ENCODE data around the gene SMIM11.
A peak's percentile ranks its signal among the peaks of the same experiment; 100 is the strongest.
"Not testable (repeated sequence)": the region's sequence is repeated elsewhere in the genome, so short reads cannot be mapped to it uniquely, and the experiment has no call there.

SMIM11 gene

DNA sequence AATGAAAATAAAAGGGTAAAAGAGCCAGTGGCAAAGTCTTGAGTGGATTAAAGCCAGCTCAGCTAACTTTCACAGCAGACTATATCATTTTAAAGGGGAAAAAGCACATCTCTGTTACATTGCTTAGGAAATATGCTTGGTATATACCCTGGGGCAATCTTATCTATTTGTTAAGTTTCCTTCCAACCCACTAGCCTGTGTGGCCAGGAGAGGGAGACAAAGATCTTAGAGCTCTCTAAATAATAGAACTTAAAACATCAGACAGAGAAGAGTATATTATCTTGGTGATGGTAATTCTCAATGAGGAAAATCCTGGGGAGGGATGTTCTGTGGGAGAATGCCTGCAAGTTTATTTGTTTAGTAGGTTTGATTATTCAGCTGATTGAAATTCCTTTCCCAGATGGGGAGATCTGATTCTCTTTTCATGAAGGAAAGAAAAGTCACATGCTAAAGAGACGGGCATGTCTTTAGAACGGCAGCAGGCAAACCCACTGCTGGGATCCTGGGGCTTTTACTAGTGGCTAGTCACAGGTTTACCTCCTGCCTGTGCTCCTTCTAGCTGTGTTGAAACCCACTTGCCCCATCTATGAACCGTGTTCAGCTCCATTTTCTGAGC, 7.9 kb upstream of the SMIM11 start:
- TF ChIP-seq, protein P1, sequence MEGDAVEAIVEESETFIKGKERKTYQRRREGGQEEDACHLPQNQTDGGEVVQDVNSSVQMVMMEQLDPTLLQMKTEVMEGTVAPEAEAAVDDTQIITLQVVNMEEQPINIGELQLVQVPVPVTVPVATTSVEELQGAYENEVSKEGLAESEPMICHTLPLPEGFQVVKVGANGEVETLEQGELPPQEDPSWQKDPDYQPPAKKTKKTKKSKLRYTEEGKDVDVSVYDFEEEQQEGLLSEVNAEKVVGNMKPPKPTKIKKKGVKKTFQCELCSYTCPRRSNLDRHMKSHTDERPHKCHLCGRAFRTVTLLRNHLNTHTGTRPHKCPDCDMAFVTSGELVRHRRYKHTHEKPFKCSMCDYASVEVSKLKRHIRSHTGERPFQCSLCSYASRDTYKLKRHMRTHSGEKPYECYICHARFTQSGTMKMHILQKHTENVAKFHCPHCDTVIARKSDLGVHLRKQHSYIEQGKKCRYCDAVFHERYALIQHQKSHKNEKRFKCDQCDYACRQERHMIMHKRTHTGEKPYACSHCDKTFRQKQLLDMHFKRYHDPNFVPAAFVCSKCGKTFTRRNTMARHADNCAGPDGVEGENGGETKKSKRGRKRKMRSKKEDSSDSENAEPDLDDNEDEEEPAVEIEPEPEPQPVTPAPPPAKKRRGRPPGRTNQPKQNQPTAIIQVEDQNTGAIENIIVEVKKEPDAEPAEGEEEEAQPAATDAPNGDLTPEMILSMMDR (IDR thresholded peaks at IDR 0.05; ENCODE audit: low read depth, low read length, missing control alignments), result peak; percentile 86
- H3K4me3 ChIP-seq (ENCODE audit: low read depth, low read length), result no peak overlapping the region
- in situ Hi-C loops (cut with HindIII; ENCODE audit: low sequenced_read_pairs), result no loop called here
- DNase-seq (ENCODE audit: low read depth), result peak; percentile 79

DNA sequence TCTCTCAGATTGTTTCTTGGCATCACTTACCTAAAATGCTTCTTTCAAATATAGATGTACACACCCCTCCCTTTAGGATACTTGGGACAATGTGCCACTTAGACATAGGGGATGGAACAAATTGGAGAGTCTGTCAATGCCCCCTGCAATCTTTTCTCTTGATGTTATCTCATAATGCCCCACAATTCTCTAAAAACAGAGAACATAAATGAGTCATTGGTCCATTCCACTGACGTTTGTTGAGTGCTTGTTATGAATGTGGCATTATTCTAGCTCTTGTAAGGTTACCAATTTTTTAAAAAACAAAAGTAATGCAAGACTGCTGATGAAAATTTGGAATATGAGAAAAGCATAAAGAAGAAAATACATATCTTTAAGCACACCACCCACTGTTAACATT, 5.6 kb upstream of the SMIM11 start:
- H3K4me3 ChIP-seq (ENCODE audit: low read depth, low read length), result no peak overlapping the region
- TF ChIP-seq, protein P1 (IDR thresholded peaks at IDR 0.05; ENCODE audit: low read depth, low read length, missing control alignments), result no peak
- in situ Hi-C loops (cut with HindIII; ENCODE audit: low sequenced_read_pairs), result no loop called here
- DNase-seq (ENCODE audit: low read depth), result no peak

DNA sequence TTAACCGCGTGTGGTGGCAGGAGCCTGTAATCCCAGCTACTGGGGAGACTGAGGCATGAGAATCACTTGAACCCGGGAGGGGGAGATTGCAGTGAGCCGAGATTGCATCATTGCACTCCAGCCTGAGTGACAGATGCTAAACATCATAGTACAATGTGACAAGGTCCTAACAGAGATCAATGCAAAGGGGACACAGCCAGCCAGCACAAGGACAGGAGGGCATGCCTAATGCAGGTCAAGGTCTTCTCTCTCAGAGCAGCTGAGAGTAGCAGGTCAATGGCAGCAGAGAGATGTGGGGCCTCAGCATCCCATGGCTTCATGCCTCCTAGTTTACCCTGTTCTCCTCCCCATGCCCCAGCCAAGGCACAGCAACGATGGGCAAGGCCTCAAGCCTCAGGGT, 3.0 kb upstream of the SMIM11 start:
- in situ Hi-C loops (cut with HindIII; ENCODE audit: low sequenced_read_pairs), result no loop called here
- TF ChIP-seq, protein P1 (IDR thresholded peaks at IDR 0.05; ENCODE audit: low read depth, low read length, missing control alignments), result no peak
- H3K4me3 ChIP-seq (ENCODE audit: low read depth, low read length), result no peak overlapping the region
- no peak for DNase-seq (ENCODE audit: low read depth)

DNA sequence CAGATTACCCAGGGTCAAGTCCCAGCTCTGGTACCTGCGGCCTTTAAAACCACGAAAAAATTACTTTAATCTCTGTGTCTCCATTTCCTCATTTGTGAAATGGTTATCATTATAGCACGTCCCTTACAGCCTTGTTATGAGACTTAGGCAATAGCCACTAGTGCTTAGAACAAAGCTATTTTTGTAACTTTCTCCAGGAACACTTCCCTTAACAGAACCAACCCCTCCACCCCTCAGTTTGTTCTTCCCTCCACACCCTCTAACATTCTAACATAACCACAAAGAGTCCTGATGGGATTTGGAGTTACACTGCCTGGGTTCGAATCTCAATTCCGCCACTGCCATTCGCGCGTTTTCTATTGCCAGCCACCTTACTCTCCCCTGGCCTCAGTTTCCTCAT, 845 bp upstream of the SMIM11 start:
- H3K4me3 ChIP-seq (ENCODE audit: low read depth, low read length); DNase-seq (ENCODE audit: low read depth); in situ Hi-C loops (cut with HindIII; ENCODE audit: low sequenced_read_pairs): not testable (repeated sequence)

DNA sequence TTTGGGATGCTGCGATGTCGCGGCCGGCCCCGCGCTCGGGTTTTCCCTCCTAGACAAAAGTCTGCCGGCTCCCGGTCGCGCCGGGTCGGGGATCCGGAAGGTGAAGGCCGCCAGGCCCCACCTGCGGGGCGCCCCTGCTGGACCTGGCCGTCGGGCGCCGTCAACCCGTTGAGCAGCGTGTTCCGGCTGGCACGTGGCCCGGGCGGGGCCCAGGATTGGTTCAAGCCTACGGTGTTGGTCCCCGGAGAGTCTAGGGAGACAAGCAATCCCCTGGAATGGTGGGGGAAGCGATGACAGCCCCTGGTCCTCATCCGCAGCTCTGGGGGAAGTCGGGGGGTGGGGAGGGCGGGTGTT, 289 bp downstream of the SMIM11 start:
- H3K4me3 ChIP-seq (ENCODE audit: low read depth, low read length); in situ Hi-C loops (cut with HindIII; ENCODE audit: low sequenced_read_pairs); DNase-seq (ENCODE audit: low read depth): not testable (repeated sequence)

DNA sequence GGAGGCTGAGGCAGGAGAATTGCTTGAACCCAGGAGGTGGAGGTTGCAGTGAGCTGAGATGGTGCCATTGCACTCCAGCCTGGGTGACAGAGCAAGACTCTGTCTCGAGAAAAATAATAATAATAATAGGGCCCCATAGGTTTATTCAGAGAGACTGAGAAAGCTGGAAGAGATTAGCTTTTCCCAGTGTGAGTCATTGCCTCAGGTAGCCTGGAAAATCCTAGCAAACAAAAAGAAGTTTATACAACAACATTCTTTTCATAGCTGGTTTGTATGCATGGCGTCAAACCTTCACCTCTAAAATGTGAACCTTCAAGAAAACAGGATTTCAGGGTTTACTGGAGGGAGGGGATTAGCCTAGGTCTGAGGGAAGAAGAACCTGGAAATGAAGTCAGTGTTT, 7.8 kb downstream of the SMIM11 start:
- H3K4me3 ChIP-seq (ENCODE audit: low read depth, low read length); in situ Hi-C loops (cut with HindIII; ENCODE audit: low sequenced_read_pairs); DNase-seq (ENCODE audit: low read depth): not testable (repeated sequence)

DNA sequence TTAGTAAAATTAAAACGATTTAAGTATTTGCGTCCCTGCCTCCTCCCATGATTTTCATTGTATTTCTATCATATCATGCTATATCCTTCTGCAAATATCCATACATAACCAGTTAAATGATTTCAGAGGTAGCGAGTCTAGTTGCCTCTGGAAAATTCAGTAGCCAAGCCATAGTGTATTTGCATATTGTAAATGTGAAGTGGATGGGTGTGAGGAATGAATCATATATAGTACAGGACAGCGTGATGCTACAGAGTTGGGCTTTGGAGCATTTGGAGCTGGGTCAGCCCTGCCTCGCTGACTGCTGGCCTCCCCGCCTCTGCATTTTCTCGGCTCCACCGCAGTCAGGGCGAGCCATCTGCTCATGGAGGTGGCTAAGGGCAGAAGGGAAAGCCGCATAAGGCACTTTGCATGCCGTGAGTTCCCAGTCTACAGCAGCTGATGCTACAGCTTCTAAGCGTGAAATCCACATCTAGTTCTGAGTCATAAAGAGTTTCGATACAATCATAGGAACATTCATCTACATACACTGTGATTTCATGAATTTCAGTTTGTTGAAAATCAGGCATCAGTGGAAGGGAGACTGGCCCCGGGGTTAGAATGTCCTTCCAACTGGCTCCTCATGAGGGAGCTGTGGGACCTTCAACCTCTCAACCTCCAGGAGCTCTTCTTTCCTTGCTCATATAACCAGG, 8.6 kb downstream of the SMIM11 start:
- in situ Hi-C loops (cut with HindIII; ENCODE audit: low sequenced_read_pairs); DNase-seq (ENCODE audit: low read depth); H3K4me3 ChIP-seq (ENCODE audit: low read depth, low read length): not testable (repeated sequence)

DNA sequence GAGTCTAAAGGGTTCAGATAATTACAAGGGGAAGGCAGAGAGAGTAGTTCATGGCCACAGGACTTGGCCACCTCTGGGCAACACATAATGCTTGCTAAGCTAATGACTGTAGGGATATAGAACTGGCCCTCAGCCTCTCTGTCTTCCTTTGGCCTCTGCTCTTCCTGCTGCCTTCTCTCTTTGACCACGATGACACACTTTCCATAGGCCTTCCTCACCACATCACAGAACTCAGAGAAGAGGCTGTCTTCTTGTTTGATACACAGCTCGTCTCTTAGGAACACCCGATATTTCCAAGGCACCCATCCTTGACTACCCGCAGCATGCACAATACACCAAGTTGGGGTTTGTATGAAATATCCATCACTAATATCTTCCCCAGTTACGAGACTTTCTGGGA, 25.2 kb downstream of the SMIM11 start:
- H3K4me3 ChIP-seq (ENCODE audit: low read depth, low read length); DNase-seq (ENCODE audit: low read depth); in situ Hi-C loops (cut with HindIII; ENCODE audit: low sequenced_read_pairs): not testable (repeated sequence)

DNA sequence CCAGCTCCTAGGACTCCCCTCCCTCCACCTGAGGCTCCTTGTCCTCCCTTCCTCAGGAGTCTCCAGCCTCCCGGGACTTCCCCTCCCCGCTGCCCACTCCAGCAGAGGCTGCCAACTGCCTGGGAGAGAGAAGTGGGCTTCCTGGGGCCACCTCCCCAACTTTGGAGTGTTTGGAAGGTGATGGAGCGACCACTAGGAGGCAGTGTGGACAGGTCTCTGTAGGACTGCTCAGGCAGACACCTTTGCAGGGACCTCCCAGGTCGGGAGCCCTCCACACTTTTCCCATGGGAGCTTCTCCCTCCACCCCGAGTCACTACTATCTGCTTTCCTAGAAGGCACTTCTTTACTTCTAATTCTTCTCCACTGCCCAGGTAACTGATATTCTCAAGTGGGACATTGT, 29.4 kb downstream of the SMIM11 start:
- in situ Hi-C loops (cut with HindIII; ENCODE audit: low sequenced_read_pairs); DNase-seq (ENCODE audit: low read depth); H3K4me3 ChIP-seq (ENCODE audit: low read depth, low read length): not testable (repeated sequence)

DNA sequence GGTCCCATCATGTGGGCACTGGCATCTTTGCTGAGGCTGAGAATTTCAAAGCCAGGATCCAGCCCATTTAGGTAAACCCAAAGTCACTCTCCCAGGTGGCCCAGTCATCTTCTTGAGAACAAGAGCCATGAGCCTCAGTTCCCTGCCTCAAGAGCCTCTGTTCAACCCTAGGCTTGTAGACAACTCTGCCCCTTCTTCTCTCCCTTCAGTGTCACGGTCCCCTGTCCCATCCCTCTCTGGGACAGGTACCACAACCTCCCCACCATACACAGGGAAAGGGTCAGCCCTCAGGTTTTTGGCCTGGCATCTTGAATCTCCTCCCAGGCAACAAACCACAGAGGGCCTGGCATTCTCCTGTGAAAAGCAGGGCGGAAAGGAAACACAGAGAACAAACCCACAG, 30.4 kb downstream of the SMIM11 start:
- H3K4me3 ChIP-seq (ENCODE audit: low read depth, low read length); in situ Hi-C loops (cut with HindIII; ENCODE audit: low sequenced_read_pairs); DNase-seq (ENCODE audit: low read depth): not testable (repeated sequence)

DNA sequence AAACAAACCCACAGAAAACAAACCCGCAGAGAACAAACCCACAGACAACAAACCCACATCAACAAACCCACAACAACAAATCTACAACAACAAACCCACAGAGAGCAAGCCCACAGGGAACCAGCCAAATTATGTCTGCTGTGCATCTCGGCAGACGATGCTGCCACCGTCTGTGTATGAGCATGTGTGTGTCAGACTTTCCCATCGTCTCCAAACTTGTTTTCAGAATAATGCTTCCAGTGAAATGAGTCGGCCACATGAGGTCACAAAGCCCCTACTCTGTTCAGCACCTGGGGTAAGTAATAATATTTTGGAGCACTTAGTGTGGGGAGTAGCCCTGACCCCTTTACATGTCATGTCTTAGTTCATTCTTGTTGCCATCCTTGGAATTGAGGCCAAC, 30.8 kb downstream of the SMIM11 start:
- DNase-seq (ENCODE audit: low read depth); in situ Hi-C loops (cut with HindIII; ENCODE audit: low sequenced_read_pairs); H3K4me3 ChIP-seq (ENCODE audit: low read depth, low read length): not testable (repeated sequence)

DNA sequence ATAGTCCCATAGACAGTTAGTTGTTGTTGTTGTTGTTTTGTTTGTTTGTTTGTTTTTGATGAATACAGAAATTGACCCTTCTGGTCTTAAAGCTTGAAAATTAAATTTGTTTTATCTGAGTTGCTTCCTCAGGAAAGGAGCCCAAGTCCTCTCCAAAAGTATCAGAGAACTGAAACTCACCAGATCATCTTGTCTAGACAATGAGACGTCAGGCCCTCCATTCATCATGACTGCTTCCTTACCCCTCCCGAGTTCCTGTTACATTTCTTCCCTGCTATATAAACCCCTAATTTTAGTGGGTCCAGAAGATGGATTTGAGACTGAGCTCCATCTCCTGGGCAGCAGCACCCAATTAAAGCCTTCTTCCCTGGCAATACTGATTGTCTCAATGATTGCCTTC, 31.4 kb downstream of the SMIM11 start:
- H3K4me3 ChIP-seq (ENCODE audit: low read depth, low read length); DNase-seq (ENCODE audit: low read depth); in situ Hi-C loops (cut with HindIII; ENCODE audit: low sequenced_read_pairs): not testable (repeated sequence)

DNA sequence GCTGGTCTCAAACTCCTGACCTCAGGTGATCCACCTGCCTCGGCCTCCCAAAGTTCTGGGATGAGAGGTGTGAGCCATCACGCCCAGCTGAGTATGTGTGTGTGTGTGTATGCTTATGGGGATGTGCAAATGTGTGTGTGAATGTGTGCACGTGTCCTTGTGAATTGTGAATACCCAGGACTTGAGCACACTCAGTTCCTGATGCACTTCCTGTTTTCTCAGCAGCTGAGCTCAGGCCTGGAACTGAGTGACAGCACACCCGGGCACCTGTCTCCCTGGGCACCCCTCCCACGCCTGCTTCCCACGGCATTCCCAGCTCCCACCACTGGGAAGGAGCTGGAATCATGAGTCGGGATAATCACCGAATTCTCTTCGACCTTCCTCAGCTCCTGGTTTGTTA, 32.0 kb downstream of the SMIM11 start:
- in situ Hi-C loops (cut with HindIII; ENCODE audit: low sequenced_read_pairs), result not testable (repeated sequence)

DNA sequence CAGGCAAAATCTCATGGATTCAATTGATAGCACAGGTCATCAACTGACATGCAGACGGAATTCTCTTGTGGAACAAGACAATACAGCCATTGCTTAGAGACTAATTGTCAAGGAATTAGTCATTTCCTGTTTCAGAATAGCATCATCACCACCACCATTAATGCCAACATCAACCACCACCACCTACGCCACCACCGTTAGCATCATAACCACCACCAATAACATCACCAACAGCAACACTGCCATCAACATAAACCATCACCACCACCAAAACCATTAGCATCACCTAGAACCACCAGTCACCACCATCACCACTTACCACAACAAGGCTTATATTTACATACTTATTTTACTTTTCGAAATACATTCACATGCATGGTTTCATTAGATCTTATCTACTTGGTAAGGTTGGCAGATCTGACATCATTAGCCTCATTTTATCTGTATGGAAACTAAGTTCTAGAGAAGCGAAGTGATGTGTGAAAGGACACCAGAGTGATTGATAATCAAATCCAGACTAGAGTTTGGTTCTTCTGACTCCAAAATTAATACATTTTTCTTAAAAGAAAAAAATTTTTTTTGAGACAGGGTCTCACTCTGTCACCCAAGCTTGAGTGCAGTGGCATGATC, 42.3 kb downstream of the SMIM11 start:
- in situ Hi-C loops (cut with HindIII; ENCODE audit: low sequenced_read_pairs); H3K4me3 ChIP-seq (ENCODE audit: low read depth, low read length): not testable (repeated sequence)

More for the DNA sequence above, 32.0 kb downstream of the SMIM11 start:
- DNase-seq (ENCODE audit: low read depth); H3K4me3 ChIP-seq (ENCODE audit: low read depth, low read length): not testable (repeated sequence)

More for the DNA sequence above, 42.3 kb downstream of the SMIM11 start:
- DNase-seq (ENCODE audit: low read depth), result not testable (repeated sequence)

Data from astrocyte of the cerebellum (primary cell).